Progenitor cell of endocrine pancreas (in vitro differentiated cells): ENCODE measurements around the gene GNG8. TPM values are rescaled to one million over a fixed set of nuclear protein-coding genes. Genes with fewer than 3 reads are reported as not detected.

Source experiments
- DNase-seq: peaks from one replicate; pipeline ENCODE4 v3.0.0; 2021; ENCODE audit warnings: low spot score; ENCODE audit not compliant: unreplicated experiment
- H3K27ac Mint-ChIP-seq: 2 replicates; pipeline ENCODE4 v1.8.0; 2021; ENCODE audit warnings: mild to moderate bottlenecking, moderate library complexity, mixed read lengths
- H3K27me3 Mint-ChIP-seq: 2 replicates; pipeline ENCODE4 v1.8.0; 2021; ENCODE audit warnings: mixed read lengths
- H3K36me3 Mint-ChIP-seq: 2 replicates; pipeline ENCODE4 v1.8.0; 2022; ENCODE audit warnings: mixed read lengths; ENCODE audit not compliant: insufficient read depth
- H3K4me1 Mint-ChIP-seq: 2 replicates; pipeline ENCODE4 v1.8.0; 2021; ENCODE audit warnings: low read depth, mixed read lengths
- H3K4me3 Mint-ChIP-seq: 2 replicates; pipeline ENCODE4 v1.8.0; 2021; ENCODE audit warnings: low read depth, mild to moderate bottlenecking, moderate library complexity, mixed read lengths
- H3K9me3 Mint-ChIP-seq: 2 replicates; pipeline ENCODE4 v1.8.0; 2021; ENCODE audit warnings: low read depth, mixed read lengths
- total RNA-seq: library from RNA; stranded (reverse); gene quantifications from 2 replicates; pipeline ENCODE4 v1.2.1, GENCODE V29; 2021
- TF ChIP-seq, protein P1 (sequence below): fragments of 200-600 bp; sonication (generic); IDR thresholded peaks from one replicate; pipeline ENCODE4 v1.5.0; 2021; ENCODE audit warnings: antibody characterized with exemption, mild to moderate bottlenecking; ENCODE audit not compliant: unreplicated experiment

GNG8 gene
- total RNA-seq, 1 donor from 2014 or later = not detected

- Mint-ChIP-seq H3K4me1 (peaks cover 1% of the 10 kb centered on the region), H3K9me3 (no peaks in the 10 kb centered on the region), H3K36me3 (peaks cover 5% of the 10 kb centered on the region), H3K4me3 (no peak overlapping the region), H3K27ac (peak overlapping the region; percentile 45), H3K27me3 (peaks cover 10% of the 10 kb centered on the region)
- TF ChIP-seq, protein P1, sequence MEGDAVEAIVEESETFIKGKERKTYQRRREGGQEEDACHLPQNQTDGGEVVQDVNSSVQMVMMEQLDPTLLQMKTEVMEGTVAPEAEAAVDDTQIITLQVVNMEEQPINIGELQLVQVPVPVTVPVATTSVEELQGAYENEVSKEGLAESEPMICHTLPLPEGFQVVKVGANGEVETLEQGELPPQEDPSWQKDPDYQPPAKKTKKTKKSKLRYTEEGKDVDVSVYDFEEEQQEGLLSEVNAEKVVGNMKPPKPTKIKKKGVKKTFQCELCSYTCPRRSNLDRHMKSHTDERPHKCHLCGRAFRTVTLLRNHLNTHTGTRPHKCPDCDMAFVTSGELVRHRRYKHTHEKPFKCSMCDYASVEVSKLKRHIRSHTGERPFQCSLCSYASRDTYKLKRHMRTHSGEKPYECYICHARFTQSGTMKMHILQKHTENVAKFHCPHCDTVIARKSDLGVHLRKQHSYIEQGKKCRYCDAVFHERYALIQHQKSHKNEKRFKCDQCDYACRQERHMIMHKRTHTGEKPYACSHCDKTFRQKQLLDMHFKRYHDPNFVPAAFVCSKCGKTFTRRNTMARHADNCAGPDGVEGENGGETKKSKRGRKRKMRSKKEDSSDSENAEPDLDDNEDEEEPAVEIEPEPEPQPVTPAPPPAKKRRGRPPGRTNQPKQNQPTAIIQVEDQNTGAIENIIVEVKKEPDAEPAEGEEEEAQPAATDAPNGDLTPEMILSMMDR = peak; percentile 89
- peak; percentile 82 for DNase-seq
Measured at GRCh38 chr19:46614114-46614722, 21.8 kb downstream of the GNG8 start.

DNA sequence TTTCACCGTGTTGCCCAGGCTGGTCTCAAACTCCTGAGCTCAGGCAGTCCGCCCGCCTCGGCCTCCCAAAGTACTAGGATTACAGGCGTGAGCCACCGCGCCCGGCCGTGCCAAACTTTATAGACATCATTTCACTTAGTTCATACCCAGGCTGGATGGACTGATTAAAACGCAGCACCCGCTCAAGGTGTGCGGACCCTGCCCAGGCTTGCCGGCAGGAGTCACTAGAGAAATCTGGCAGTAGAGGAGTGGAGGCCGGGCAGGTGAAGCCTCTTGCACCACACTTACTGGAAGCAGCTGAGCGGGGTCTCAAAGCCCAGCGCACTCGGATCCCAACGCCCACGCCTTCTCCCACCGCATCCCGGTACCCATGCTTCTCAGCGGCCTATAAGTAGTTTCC lies 22.5 kb downstream of the GNG8 start:
- DNase-seq = no peak
- TF ChIP-seq, protein P1 = no peak
- Mint-ChIP-seq H3K27ac (no peak overlapping the region), H3K36me3 (peaks cover 7% of the 10 kb centered on the region), H3K4me1 (peaks cover 1% of the 10 kb centered on the region), H3K9me3 (no peaks in the 10 kb centered on the region), H3K4me3 (no peak overlapping the region), H3K27me3 (peaks cover 10% of the 10 kb centered on the region)

DNA sequence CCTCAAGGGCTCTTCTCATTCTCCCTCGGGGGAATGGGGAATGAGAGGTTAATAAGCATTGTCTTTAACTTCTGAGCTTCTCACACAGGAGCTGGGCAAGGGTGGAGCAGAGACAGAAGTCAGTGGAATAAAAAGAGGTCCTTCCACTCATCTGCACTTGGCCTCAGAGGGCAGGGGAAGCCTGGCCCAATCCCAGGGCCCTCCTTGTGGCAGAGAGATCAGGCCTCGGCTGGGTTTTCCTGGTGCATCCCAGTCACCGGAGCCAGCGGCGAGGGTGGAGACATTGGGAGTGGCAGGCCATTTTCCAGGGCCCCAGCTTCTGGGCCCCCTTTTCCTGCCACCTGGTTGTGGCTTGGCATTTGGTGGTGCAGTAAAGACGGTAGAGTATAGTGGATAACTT lies 24.2 kb downstream of the GNG8 start:
- Mint-ChIP-seq H3K9me3 (no peaks in the 10 kb centered on the region), H3K27me3 (peaks cover 9% of the 10 kb centered on the region), H3K36me3 (peaks cover 14% of the 10 kb centered on the region), H3K4me1 (peaks cover 1% of the 10 kb centered on the region), H3K27ac (no peak overlapping the region), H3K4me3 (no peak overlapping the region)
- TF ChIP-seq, protein P1 = no peak
- no peak for DNase-seq

DNA sequence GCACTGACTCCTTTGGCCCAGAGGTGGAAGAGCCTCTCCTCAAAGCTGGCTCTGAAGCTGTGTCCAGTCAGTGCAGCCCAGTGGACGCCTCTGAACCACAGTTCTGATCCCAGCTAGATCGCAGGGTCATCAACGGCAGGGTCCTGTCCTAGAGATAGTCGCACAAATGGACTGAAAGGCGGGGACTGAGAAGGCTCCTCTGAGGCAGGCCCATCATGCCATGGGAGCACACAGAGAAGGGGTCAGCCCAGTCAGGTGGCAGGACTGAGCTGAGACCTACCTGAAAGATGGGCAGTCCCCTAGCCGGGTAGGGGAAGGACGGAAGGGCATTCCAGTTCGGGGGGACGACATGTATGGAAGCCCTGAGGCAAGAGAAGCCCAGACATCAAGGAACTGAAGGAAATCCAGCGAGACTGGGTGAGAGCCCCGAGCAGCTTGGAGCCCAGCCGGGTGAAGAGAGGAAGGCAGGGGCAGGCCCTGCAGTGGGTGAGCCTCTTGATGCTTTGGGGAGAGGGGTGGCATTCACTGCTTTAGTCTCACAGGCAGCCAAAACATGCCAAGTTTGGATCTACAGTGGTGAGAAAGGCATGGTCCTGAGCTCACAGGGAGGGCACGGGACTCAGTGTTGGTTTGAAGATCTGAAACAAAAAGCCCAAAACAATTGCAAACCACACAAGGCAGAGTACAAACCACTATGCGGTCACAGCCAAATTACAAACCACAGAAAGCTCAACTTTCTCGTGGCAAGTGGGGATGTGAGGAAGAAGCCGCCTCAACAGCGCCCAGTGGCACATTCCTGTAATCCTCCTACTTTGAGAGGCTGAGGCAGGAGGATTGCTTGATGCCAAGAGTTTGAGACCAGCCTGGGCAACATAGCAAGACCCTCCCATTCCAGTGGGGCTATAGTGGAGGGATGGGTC lies 24.9 kb downstream of the GNG8 start:
- H3K27me3 Mint-ChIP-seq = peaks cover 5% of the 10 kb centered on the region
- H3K36me3 Mint-ChIP-seq = peaks cover 16% of the 10 kb centered on the region
- no peak overlapping the region for H3K4me3 Mint-ChIP-seq
- TF ChIP-seq, protein P1 = no peak
- peak overlapping the region; percentile 81 for H3K27ac Mint-ChIP-seq
- H3K4me1 Mint-ChIP-seq = peaks cover 3% of the 10 kb centered on the region
- no peak for DNase-seq
- no peaks in the 10 kb centered on the region for H3K9me3 Mint-ChIP-seq

GRCh38 chr19:46610413-46610775 lies 25.6 kb downstream of the GNG8 start:
- Mint-ChIP-seq H3K27ac (no peak overlapping the region), H3K9me3 (no peaks in the 10 kb centered on the region), H3K4me1 (peaks cover 6% of the 10 kb centered on the region), H3K4me3 (no peak overlapping the region), H3K36me3 (peaks cover 16% of the 10 kb centered on the region), H3K27me3 (peaks cover 3% of the 10 kb centered on the region)
- TF ChIP-seq, protein P1 = no peak
- no peak for DNase-seq
